Measurements from ENCODE around the gene OXCT1. TPM values are rescaled to one million over a fixed set of nuclear protein-coding genes. Genes with fewer than 3 reads are reported as not detected.

The OXCT1 gene
- total RNA-seq, 2 experiments from 2014 or later: 76.1 to 78.8 TPM

GRCh38 chr5:41682641-41683040, 187.6 kb downstream of the OXCT1 start:
- Mint-ChIP-seq H3K4me3 (no peak overlapping the region), H3K27ac (no peak overlapping the region), H3K9me3 (peaks cover 2% of the 10 kb centered on the region), H3K4me1 (ENCODE audit: low read depth) (no peaks in the 10 kb centered on the region), H3K27me3 (ENCODE audit: low read depth) (peaks cover 7% of the 10 kb centered on the region), H3K36me3 (ENCODE audit: low read depth) (no peaks in the 10 kb centered on the region)
- no peak for DNase-seq
- intact Hi-C loops (cut with micrococcal nuclease): no loop called here
- CTCF ChIA-PET: interaction anchor here (1.0 kb wide), 1 partner anchor 9 kb away, joined by 4 read pairs; no protein-coding TSS in a partner anchor

- Mint-ChIP-seq H3K27me3 (ENCODE audit: low read depth) (peaks cover 7% of the 10 kb centered on the region), H3K27ac (no peak overlapping the region), H3K9me3 (peaks cover 2% of the 10 kb centered on the region), H3K4me3 (no peak overlapping the region), H3K4me1 (ENCODE audit: low read depth) (no peaks in the 10 kb centered on the region), H3K36me3 (ENCODE audit: low read depth) (no peaks in the 10 kb centered on the region)
- DNase-seq: no peak
- intact Hi-C loops (cut with micrococcal nuclease): no loop called here
- CTCF ChIA-PET: no interaction called here
These were observed 188.4 kb downstream of the OXCT1 start for GRCh38 chr5:41681840-41682239.

Other genes starting within 250 kb of the OXCT1 start
- 10 to 100 TPM; 16.6 to 19.6 TPM for gene RIMOC1, start 33.9 kb upstream of the OXCT1 start, total RNA-seq
- 10 to 100 TPM; 16.1 to 19.1 TPM for gene FBXO4, start 54.9 kb upstream of the OXCT1 start, total RNA-seq

Measured in activated naive CD4-positive, alpha-beta T cell treated with anti-CD3 and anti-CD28 coated beads for 36 hours (primary cell).